ENCODE measurements around the gene ELFN1. TPM values are rescaled to one million over a fixed set of nuclear protein-coding genes. Genes with fewer than 3 reads are reported as not detected.

ELFN1 gene
- total and polyA plus RNA-seq, 2 donors (not counting 3 experiments of a cell fraction or from before 2014, with no cell fraction given): 0.37 to 1.0 TPM

- no peak overlapping the region for H3K4me3 ChIP-seq (replicated peaks in 1 of 3; ENCODE audit: insufficient read depth in 1 of 3, low read depth in 1 of 3, low read length in 3 of 3)
- H2AFZ ChIP-seq (ENCODE audit: low read depth, low read length): no peak overlapping the region
- H3K27me3 ChIP-seq (ENCODE audit: control insufficient read depth in 2 of 2, insufficient read depth in 2 of 2, low read length in 2 of 2): peaks cover 0 to 3% of the 10 kb centered on the region in 2 experiments
- H3K9ac ChIP-seq (replicated peaks; ENCODE audit: extremely low read depth, insufficient read depth, low read length): no peak overlapping the region
- no TSS peak for BruUV-seq (replicated peaks)
- no peak for DNase-seq (ENCODE audit: low read depth, low spot score)
- H3K9me3 ChIP-seq (replicated peaks; ENCODE audit: control insufficient read depth, insufficient read depth, low read length): no peaks in the 10 kb centered on the region
- no peak for FAIRE-seq
- no peaks in the 10 kb centered on the region for H3K4me1 ChIP-seq (ENCODE audit: control insufficient read depth, extremely low read depth, insufficient read depth, low read length)
- H4K20me1 ChIP-seq (replicated peaks; ENCODE audit: control insufficient read depth, extremely low read depth, insufficient read depth, low read length): no peaks in the 10 kb centered on the region
- no peaks in the 10 kb centered on the region for H3K79me2 ChIP-seq (ENCODE audit: control insufficient read depth, insufficient read depth, low read length)
- intact Hi-C loops (cut with micrococcal nuclease): no loop called here
- no peak overlapping the region for H3K4me2 ChIP-seq (ENCODE audit: insufficient read depth, low read length)
- POLR2A ChIA-PET: no interaction called here
- TF ChIP-seq, protein P1, sequence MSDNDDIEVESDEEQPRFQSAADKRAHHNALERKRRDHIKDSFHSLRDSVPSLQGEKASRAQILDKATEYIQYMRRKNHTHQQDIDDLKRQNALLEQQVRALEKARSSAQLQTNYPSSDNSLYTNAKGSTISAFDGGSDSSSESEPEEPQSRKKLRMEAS (IDR thresholded peaks at IDR 0.05; ENCODE audit: insufficient read depth, insufficient read length): no peak
- TF ChIP-seq, protein P2, sequence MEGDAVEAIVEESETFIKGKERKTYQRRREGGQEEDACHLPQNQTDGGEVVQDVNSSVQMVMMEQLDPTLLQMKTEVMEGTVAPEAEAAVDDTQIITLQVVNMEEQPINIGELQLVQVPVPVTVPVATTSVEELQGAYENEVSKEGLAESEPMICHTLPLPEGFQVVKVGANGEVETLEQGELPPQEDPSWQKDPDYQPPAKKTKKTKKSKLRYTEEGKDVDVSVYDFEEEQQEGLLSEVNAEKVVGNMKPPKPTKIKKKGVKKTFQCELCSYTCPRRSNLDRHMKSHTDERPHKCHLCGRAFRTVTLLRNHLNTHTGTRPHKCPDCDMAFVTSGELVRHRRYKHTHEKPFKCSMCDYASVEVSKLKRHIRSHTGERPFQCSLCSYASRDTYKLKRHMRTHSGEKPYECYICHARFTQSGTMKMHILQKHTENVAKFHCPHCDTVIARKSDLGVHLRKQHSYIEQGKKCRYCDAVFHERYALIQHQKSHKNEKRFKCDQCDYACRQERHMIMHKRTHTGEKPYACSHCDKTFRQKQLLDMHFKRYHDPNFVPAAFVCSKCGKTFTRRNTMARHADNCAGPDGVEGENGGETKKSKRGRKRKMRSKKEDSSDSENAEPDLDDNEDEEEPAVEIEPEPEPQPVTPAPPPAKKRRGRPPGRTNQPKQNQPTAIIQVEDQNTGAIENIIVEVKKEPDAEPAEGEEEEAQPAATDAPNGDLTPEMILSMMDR (IDR thresholded peaks at IDR 0.05; ENCODE audit: extremely low read depth in 1 of 2, insufficient read depth in 1 of 2, low read depth in 1 of 2, low read length in 2 of 2): no peak
- no peak for TF ChIP-seq FOS (IDR thresholded peaks at IDR 0.05; ENCODE audit: borderline replicate concordance, insufficient read depth, low read length)
- TF ChIP-seq POLR2A (IDR thresholded peaks at IDR 0.05; ENCODE audit: low read depth, low read length): no peak
- no peak for TF ChIP-seq EZH2 (IDR thresholded peaks at IDR 0.05; ENCODE audit: borderline replicate concordance, low read depth, low read length, severe bottlenecking)
- no peak for TF ChIP-seq POLR2AphosphoS5 (IDR thresholded peaks at IDR 0.05; ENCODE audit: insufficient read depth, low read depth, low read length)
- no peak for TF ChIP-seq MYC (IDR thresholded peaks at IDR 0.05; ENCODE audit: low read depth, low read length)
- TF ChIP-seq GATA2 (IDR thresholded peaks at IDR 0.05; ENCODE audit: insufficient read depth, insufficient read length, low read depth, low read length): no peak
- no peak for TF ChIP-seq JUN (IDR thresholded peaks at IDR 0.05; ENCODE audit: borderline replicate concordance, insufficient read depth, insufficient read length, low read depth)
- H3K27ac ChIP-seq (ENCODE audit: insufficient read depth, low read depth, low read length): no peak overlapping the region
- CTCF ChIA-PET: no interaction called here
- no peaks in the 10 kb centered on the region for H3K36me3 ChIP-seq (ENCODE audit: control insufficient read depth in 2 of 2, extremely low read depth in 1 of 2, insufficient read depth in 2 of 2, low read length in 2 of 2)
- no peaks in the 10 kb centered on the region for H3K9me1 ChIP-seq (replicated peaks; ENCODE audit: control insufficient read depth, extremely low read depth, insufficient read depth, low read length)
- dilution Hi-C loops (cut with MboI; ENCODE audit: extremely low pct_ligation_motif_present, low sequenced_read_pairs): no loop called here
These were observed 79.9 kb downstream of the ELFN1 start for GRCh38 chr7:1749864-1750466.

Measured in endothelial cell of umbilical vein (primary cell).